GM12878 (cell line): ENCODE data around the gene NFE2L1. TPM values are rescaled to one million over a fixed set of nuclear protein-coding genes. Genes with fewer than 3 reads are reported as not detected.

Experiments used
- ATAC-seq: fragments of 200-7000 bp; cut with Tn5 transposase; 3 replicates; pipeline ENCODE4 v1.9.1; 2020; ENCODE audit warnings: mild to moderate bottlenecking, moderate library complexity
- BruUV-seq: library from RNA; stranded (reverse); fragments of 400-500 nt; replicated peaks from 2 replicates; lab custom pipeline; 2021; lab: Mats Ljungman, UMichigan
- CTCF ChIA-PET: fragments of 300-600 bp; sonication (Branson Sonifier 250); formaldehyde crosslinking; extraction: SDS; loops from one replicate; lab custom pipeline; 2021; ENCODE audit warnings: inconsistent platforms; lab: Yijun Ruan, JAX
- POLR2A ChIA-PET: fragments of 350-600 bp; formaldehyde crosslinking; extraction: SDS; loops from one replicate; lab custom pipeline; 2021; ENCODE audit warnings: inconsistent platforms; lab: Charles Lee
- RAD21 ChIA-PET: fragments of 300-600 bp; sonication (Branson Sonifier 250); formaldehyde crosslinking; loops from one replicate; lab custom pipeline; 2023; ENCODE audit warnings: antibody characterized with exemption; ENCODE audit not compliant: unreplicated experiment; lab: Charles Lee
- SMC1A ChIA-PET: fragments of 300-600 bp; sonication (Branson Sonifier 250); formaldehyde crosslinking; loops from one replicate; lab custom pipeline; 2023; ENCODE audit not compliant: unreplicated experiment, uncharacterized antibody; lab: Charles Lee
- DNase-seq: peaks from one replicate; pipeline ENCODE4 v3.0.0-alpha.2; 2011; ENCODE audit warnings: low read depth, low spot score
- FAIRE-seq: peaks from 3 replicates; lab custom pipeline; 2011; peaks lifted over from hg19 to GRCh38; lab: Jason Lieb, UNC
- H2AFZ ChIP-seq: 2 replicates; pipeline ENCODE4 v1.6.0; 2011; ENCODE audit warnings: low read depth, low read length, control low read depth; ENCODE audit not compliant: control insufficient read depth
- H3K27ac ChIP-seq: 2 replicates; pipeline ENCODE4 v1.5.1; 2011; ENCODE audit warnings: control low read depth; ENCODE audit not compliant: control insufficient read depth, insufficient read depth
- H3K27me3 ChIP-seq, 2 experiments: replicated peaks in 1 of 2; 2 replicates each; pipeline versions ENCODE4 v1.6.0 to v1.6.1; 2011; ENCODE audit warnings: low read length in 1 of 2; ENCODE audit not compliant: control insufficient read depth in 2 of 2, insufficient read depth in 2 of 2
- H3K36me3 ChIP-seq, 2 experiments: 2 replicates each; pipeline ENCODE4 v1.5.1; 2011; ENCODE audit warnings: low read length in 1 of 2; ENCODE audit not compliant: control insufficient read depth in 2 of 2, insufficient read depth in 2 of 2
- H3K4me1 ChIP-seq: 2 replicates; pipeline ENCODE4 v1.6.1; 2011; ENCODE audit warnings: mild to moderate bottlenecking, low read length, moderate library complexity, mixed read lengths; ENCODE audit not compliant: control insufficient read depth, insufficient read depth
- H3K4me2 ChIP-seq: 2 replicates; pipeline ENCODE4 v1.6.0; 2011; ENCODE audit warnings: control low read depth; ENCODE audit not compliant: control insufficient read depth, insufficient read depth
- H3K4me3 ChIP-seq: fragments of 200-600 bp; sonication (generic); 2 replicates; pipeline ENCODE4 v1.5.1; 2016
- H3K79me2 ChIP-seq: 2 replicates; pipeline ENCODE4 v1.6.0; 2011; ENCODE audit warnings: low read length; ENCODE audit not compliant: control insufficient read depth, insufficient read depth
- H3K9ac ChIP-seq: 2 replicates; pipeline ENCODE4 v1.8.0; 2011; ENCODE audit warnings: low read length, control low read depth, mixed read lengths; ENCODE audit not compliant: control insufficient read depth, insufficient read depth
- H3K9me3 ChIP-seq: replicated peaks from 3 replicates; pipeline ENCODE4 v1.5.1; 2011; ENCODE audit warnings: mild to moderate bottlenecking, low read length; ENCODE audit not compliant: control insufficient read depth, insufficient read depth
- H4K20me1 ChIP-seq: 2 replicates; pipeline ENCODE4 v1.6.0; 2011; ENCODE audit not compliant: control insufficient read depth, insufficient read depth
- ETV6 ChIP-seq, 2 experiments: fragments of 450-650 bp in 1 of 2; IDR thresholded peaks in 1 of 2; conservative IDR thresholded peaks in 1 of 2; 2 replicates each; pipeline ENCODE4 v1.6.1; 2014; ENCODE audit warnings: antibody characterized with exemption in 1 of 2, borderline replicate concordance in 1 of 2, low read depth in 1 of 2, mild to moderate bottlenecking in 1 of 2, moderate library complexity in 1 of 2
- IKZF2 ChIP-seq, 2 experiments: fragments of 450-650 bp; IDR thresholded peaks; 2 replicates each; pipeline ENCODE4 v1.6.1; 2017; ENCODE audit warnings: mild to moderate bottlenecking in 2 of 2, moderate library complexity in 2 of 2
- MXI1 ChIP-seq: fragments of 150-350 bp; IDR thresholded peaks from 2 replicates; pipeline ENCODE4 v1.6.1; 2011; ENCODE audit warnings: low read depth, mild to moderate bottlenecking, inconsistent platforms, low read length, improper control_type of control experiment
- RAD21 ChIP-seq: IDR thresholded peaks from 2 replicates; pipeline ENCODE4 v1.6.1; 2011; ENCODE audit warnings: mild to moderate bottlenecking, low read depth, low read length, moderate library complexity; ENCODE audit not compliant: insufficient read depth
- TBL1XR1 ChIP-seq: IDR thresholded peaks from 2 replicates; pipeline ENCODE4 v1.6.1; 2012; ENCODE audit warnings: low read depth, low read length, improper control_type of control experiment
- ZZZ3 ChIP-seq: IDR thresholded peaks from 2 replicates; pipeline ENCODE4 v1.6.1; 2011; ENCODE audit warnings: low read depth; ENCODE audit not compliant: control insufficient read depth, insufficient read length
- WGBS: methylation state at CpG from one replicate; pipeline ENCODE4 v1.1.6; 2016; ENCODE audit warnings: low lambda C conversion rate; ENCODE audit not compliant: insufficient replicate concordance, insufficient coverage; ENCODE audit errors: missing lambda C conversion rate; 5-methylcytosine and 5-hydroxymethylcytosine counted together
- in situ Hi-C: fragments of 300-500 bp; cut with MboI; formaldehyde crosslinking; loops from 9 replicates; pipeline ENCODE4 v1.14.3; 2018; ENCODE audit warnings: mixed read lengths
- intact Hi-C: fragments of 100-400 bp; cut with micrococcal nuclease; formaldehyde crosslinking; loops from one replicate; pipeline ENCODE4 v1.14.2; 2022; ENCODE audit not compliant: unreplicated experiment
- polyA plus RNA-seq, 11 experiments: library from polyadenylated mRNA; depleted of rRNA in 4 of 11; unstranded in 6 of 11; stranded (reverse) in 5 of 11; fragments of >200 nt; fragmentation: Nextera tagmentation in 4 of 11; fragmentation: Illumina TruSeq in 1 of 11; extraction: Ambion mirVana in 4 of 11; extraction: Trizol in 1 of 11; gene quantifications; 1 replicate in 1 of 11; 2 replicates in 10 of 11; pipeline versions ENCODE4 v1.2.1 to v1.2.3, GENCODE V29; 2011 to 2016; ENCODE audit warnings: inconsistent platforms in 2 of 11, missing spikeins in 2 of 11, low read depth in 1 of 11
- total RNA-seq, 4 experiments: library from RNA; depleted of rRNA in 3 of 4; stranded (reverse); fragments of >200 nt in 3 of 4; fragmentation: Illumina TruSeq in 1 of 4; extraction: Trizol in 1 of 4; gene quantifications; 2 replicates each; pipeline versions ENCODE4 v1.2.1 to v1.2.3, GENCODE V29; 2013 to 2021

The NFE2L1 gene
- total and polyA plus RNA-seq, 10 of the 15 experiments (the other 5 are each of a cell fraction or from before 2014, with no cell fraction given), result 3.8 to 104 (median 26.4) TPM

- ATAC-seq (no peak), FAIRE-seq (no peak)
- ChIA-PET RAD21 (interaction anchor here (0.7 to 1.2 kb wide), 2 partner anchors 18 to 80 kb away, joined by 3 to 5 read pairs; no protein-coding TSS in a partner anchor), POLR2A (interaction anchor here (0.6 to 1.8 kb wide), 3 partner anchors 36 to 181 kb away, joined by 3 to 7 read pairs (median 4); no protein-coding TSS in a partner anchor)
- no peak overlapping the region for H3K9ac ChIP-seq
- WGBS, result 58% methylated on average over 6 of the region's 6 CpGs
- no peak overlapping the region for H2AFZ ChIP-seq
- no peaks in the 10 kb centered on the region for H3K4me1 ChIP-seq
- H4K20me1 ChIP-seq, result no peaks in the 10 kb centered on the region
- H3K27ac ChIP-seq, result no peak overlapping the region
- no peaks in the 10 kb centered on the region for H3K36me3 ChIP-seq
- TF ChIP-seq MXI1 (no peak), ZZZ3 (no peak), TBL1XR1 (no peak), ETV6 (conservative IDR thresholded peaks at IDR 0.05 in 1 of 2, IDR thresholded peaks at IDR 0.05 in 1 of 2; ENCODE audit: borderline replicate concordance in 1 of 2, low read depth in 1 of 2) (no peak), RAD21 (no peak), IKZF2 (IDR thresholded peaks at IDR 0.05) (no peak)
- TF ChIP-seq, all 136 proteins: peak for 0
- BruUV-seq, result no TSS peak
- SMC1A ChIA-PET, result interaction anchor here (0.6 to 7.4 kb wide), 6 partner anchors 11 to 441 kb away, joined by 3 to 100 read pairs (median 4); no protein-coding TSS in a partner anchor
- Histone ChIP-seq H3K4me3 (no peak overlapping the region), H3K79me2 (no peaks in the 10 kb centered on the region), H3K9me3 (no peaks in the 10 kb centered on the region), H3K27me3 (peaks cover 0 to 3% of the 10 kb centered on the region in 2 experiments; a peak in 2 of 4 replicates), H3K4me2 (no peak overlapping the region)
- in situ Hi-C loops (no loop called here), intact Hi-C loops (no loop called here)
- CTCF ChIA-PET, result interaction anchor here (0.7 to 7.9 kb wide), 6 partner anchors 12 to 445 kb away, joined by 4 to 176 read pairs (median 8); partner anchors contain the start of gene NFE2L1
- no peak for DNase-seq
Observed at GRCh38 chr17:48031966-48032365, 16.2 kb upstream of the NFE2L1 start.
